CD4-positive, alpha-beta memory T cell (primary cell): ENCODE measurements around the gene NEAT1. TPM values are rescaled to one million over a fixed set of nuclear protein-coding genes. Genes with fewer than 3 reads are reported as not detected.
A peak's percentile ranks its signal among the peaks of the same experiment; 100 is the strongest.

Experiments
- CTCF ChIA-PET: fragments of 350-600 bp; sonication (Branson Sonifier 250); formaldehyde crosslinking; loops from one replicate; lab custom pipeline; 2021; ENCODE audit warnings: inconsistent platforms; ENCODE audit not compliant: partially characterized antibody; lab: Charles Lee
- POLR2A ChIA-PET: fragments of 350-600 bp; sonication (Branson Sonifier 250); formaldehyde crosslinking; loops from one replicate; lab custom pipeline; 2021; ENCODE audit not compliant: partially characterized antibody; lab: Charles Lee
- DNase-seq, 5 donors: peaks; one replicate each; pipeline versions ENCODE4 v3.0.0 to v3.0.0-alpha.2; 2020 to 2022; ENCODE audit warnings: mixed read lengths in 1 of 5
- H3K27ac ChIP-seq: one replicate; pipeline ENCODE4 v1.7.0; 2013; ENCODE audit warnings: low read depth, low read length
- H3K27me3 ChIP-seq: 2 replicates; pipeline ENCODE4 v1.7.0; 2013; ENCODE audit warnings: mild to moderate bottlenecking, low read length, moderate library complexity; ENCODE audit not compliant: insufficient read depth
- H3K36me3 ChIP-seq: 2 replicates; pipeline ENCODE4 v1.7.0; 2013; ENCODE audit warnings: mild to moderate bottlenecking, low read length, moderate library complexity; ENCODE audit not compliant: insufficient read depth
- H3K4me1 ChIP-seq: 2 replicates; pipeline ENCODE4 v1.7.0; 2013; ENCODE audit warnings: mild to moderate bottlenecking, low read length, moderate library complexity; ENCODE audit not compliant: insufficient read depth
- H3K4me3 ChIP-seq, 2 donors: one replicate each; pipeline ENCODE4 v1.7.0; 2013; ENCODE audit warnings: low read length in 2 of 2, mild to moderate bottlenecking in 1 of 2
- H3K9me3 ChIP-seq, 2 donors: one replicate each; pipeline ENCODE4 v1.7.0; 2013; ENCODE audit warnings: low read length in 2 of 2, control low read depth in 1 of 2; ENCODE audit not compliant: control insufficient read depth in 1 of 2
- H3K27ac Mint-ChIP-seq, 7 donors: one replicate each; pipeline ENCODE4 v1.8.0; 2020 to 2021; ENCODE audit warnings: mixed read lengths in 7 of 7, mild to moderate bottlenecking in 6 of 7, inconsistent platforms in 3 of 7, moderate library complexity in 3 of 7
- H3K27me3 Mint-ChIP-seq, 2 donors: one replicate each; pipeline ENCODE4 v1.8.0; 2020 to 2021; ENCODE audit warnings: mixed read lengths in 2 of 2
- H3K36me3 Mint-ChIP-seq, 2 donors: one replicate each; pipeline ENCODE4 v1.8.0; 2020 to 2021; ENCODE audit warnings: mixed read lengths in 2 of 2, inconsistent platforms in 1 of 2, mild to moderate bottlenecking in 1 of 2
- H3K4me1 Mint-ChIP-seq, 4 donors: one replicate each; pipeline ENCODE4 v1.8.0; 2020 to 2021; ENCODE audit warnings: mixed read lengths in 4 of 4, mild to moderate bottlenecking in 1 of 4
- H3K4me3 Mint-ChIP-seq, 8 donors: one replicate each; pipeline ENCODE4 v1.8.0; 2020 to 2021; ENCODE audit warnings: mixed read lengths in 8 of 8, mild to moderate bottlenecking in 7 of 8, moderate library complexity in 6 of 8, inconsistent platforms in 3 of 8
- H3K9me3 Mint-ChIP-seq, 8 donors: one replicate each; pipeline ENCODE4 v1.8.0; 2020 to 2021; ENCODE audit warnings: mixed read lengths in 8 of 8, mild to moderate bottlenecking in 5 of 8, inconsistent platforms in 3 of 8, moderate library complexity in 1 of 8
- intact Hi-C: fragments of 100-400 bp; cut with micrococcal nuclease; formaldehyde crosslinking; loops from one replicate; pipeline ENCODE4 v1.15.1; 2023
- polyA plus RNA-seq, 2 donors: library from polyadenylated mRNA; unstranded; fragments of 300-500 nt; fragmentation: Illumina TruSeq; gene quantifications; one replicate each; pipeline ENCODE4 v1.2.3, GENCODE V29; 2021
- total RNA-seq, 2 experiments: library from RNA; stranded (reverse); gene quantifications; one replicate each; pipeline ENCODE4 v1.2.3, GENCODE V29; 2021

NEAT1 gene
- total and polyA plus RNA-seq, 4 experiments from 2014 or later: 2.3 to 687 (median 344) TPM

DNA sequence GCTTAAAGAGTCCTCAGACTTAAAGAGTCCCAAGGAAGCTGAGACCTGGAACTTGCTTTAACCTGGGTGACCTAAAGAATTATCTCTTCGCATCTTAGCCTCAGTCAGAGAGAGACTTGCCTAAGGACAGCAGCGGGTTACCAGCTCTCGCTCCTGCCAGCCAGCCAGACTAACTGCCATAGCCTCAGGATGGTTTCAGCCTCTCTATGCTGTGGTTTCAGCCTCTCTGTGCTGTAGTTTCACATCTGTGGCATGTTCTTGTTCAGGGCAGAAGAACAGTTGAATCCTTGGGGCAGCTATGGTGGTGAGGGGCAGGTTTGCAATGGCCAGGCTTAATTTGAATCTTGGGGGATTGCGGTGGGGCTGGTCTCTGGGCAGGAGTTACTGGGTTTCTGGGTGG, 33.9 kb upstream of the NEAT1 start:
- H3K4me3 Mint-ChIP-seq: peak overlapping the region; percentile 47 to 92 (median 76)
- intact Hi-C loops: no loop called here
- H3K9me3 ChIP-seq: no peaks in the 10 kb centered on the region
- peaks cover 10 to 37% of the 10 kb centered on the region in 2 donors for H3K36me3 Mint-ChIP-seq
- H3K36me3 ChIP-seq: peaks cover 13% of the 10 kb centered on the region
- DNase-seq: no peak
- peaks cover 34 to 79% (median 51%) of the 10 kb centered on the region in 4 donors for H3K4me1 Mint-ChIP-seq
- H3K27me3 ChIP-seq: no peaks in the 10 kb centered on the region
- peaks cover 73% of the 10 kb centered on the region for H3K4me1 ChIP-seq
- ChIA-PET CTCF (interaction anchor here (1.4 to 4.1 kb wide), 4 partner anchors 28 to 122 kb away, joined by 3 to 29 read pairs (median 15); no protein-coding TSS in a partner anchor), POLR2A (interaction anchor here (0.9 to 25.9 kb wide), 5 partner anchors 12 to 187 kb away, joined by 3 to 654 read pairs (median 10); partner anchors contain the start of genes EHBP1L1, MALAT1 and NEAT1)
- peak overlapping the region; percentile 49 to 96 (median 89) for H3K27ac Mint-ChIP-seq
- peaks cover 0 to 1% (median 0%) of the 10 kb centered on the region in 8 donors for H3K9me3 Mint-ChIP-seq
- H3K4me3 ChIP-seq: no peak overlapping the region
- peak overlapping the region; percentile 37 for H3K27ac ChIP-seq
- no peaks in the 10 kb centered on the region for H3K27me3 Mint-ChIP-seq

- H3K4me1 Mint-ChIP-seq: peaks cover 27 to 72% (median 44%) of the 10 kb centered on the region in 4 donors
- peak overlapping the region in 6 of 8 donors; percentile 47 to 83 (median 58) for H3K4me3 Mint-ChIP-seq
- ChIA-PET POLR2A (interaction anchor here (0.9 to 25.9 kb wide), 5 partner anchors 11 to 187 kb away, joined by 3 to 654 read pairs (median 10); partner anchors contain the start of genes EHBP1L1, MALAT1 and NEAT1), CTCF (interaction anchor here (1.4 to 4.1 kb wide), 3 partner anchors 27 to 121 kb away, joined by 3 to 29 read pairs (median 23); no protein-coding TSS in a partner anchor)
- Histone ChIP-seq H3K9me3 (no peaks in the 10 kb centered on the region), H3K4me1 (peaks cover 66% of the 10 kb centered on the region), H3K27ac (peak overlapping the region; percentile 8), H3K27me3 (no peaks in the 10 kb centered on the region), H3K36me3 (peaks cover 15% of the 10 kb centered on the region), H3K4me3 (no peak overlapping the region)
- intact Hi-C loops: no loop called here
- peak overlapping the region in 6 of 7 donors; percentile 37 to 96 (median 85) for H3K27ac Mint-ChIP-seq
- no peaks in the 10 kb centered on the region for H3K27me3 Mint-ChIP-seq
- no peak for DNase-seq
- H3K9me3 Mint-ChIP-seq: peaks cover 0 to 1% (median 0%) of the 10 kb centered on the region in 8 donors
- peaks cover 10 to 40% of the 10 kb centered on the region in 2 donors for H3K36me3 Mint-ChIP-seq
Measured at GRCh38 chr11:65389294-65389980, 33.2 kb upstream of the NEAT1 start.

DNA sequence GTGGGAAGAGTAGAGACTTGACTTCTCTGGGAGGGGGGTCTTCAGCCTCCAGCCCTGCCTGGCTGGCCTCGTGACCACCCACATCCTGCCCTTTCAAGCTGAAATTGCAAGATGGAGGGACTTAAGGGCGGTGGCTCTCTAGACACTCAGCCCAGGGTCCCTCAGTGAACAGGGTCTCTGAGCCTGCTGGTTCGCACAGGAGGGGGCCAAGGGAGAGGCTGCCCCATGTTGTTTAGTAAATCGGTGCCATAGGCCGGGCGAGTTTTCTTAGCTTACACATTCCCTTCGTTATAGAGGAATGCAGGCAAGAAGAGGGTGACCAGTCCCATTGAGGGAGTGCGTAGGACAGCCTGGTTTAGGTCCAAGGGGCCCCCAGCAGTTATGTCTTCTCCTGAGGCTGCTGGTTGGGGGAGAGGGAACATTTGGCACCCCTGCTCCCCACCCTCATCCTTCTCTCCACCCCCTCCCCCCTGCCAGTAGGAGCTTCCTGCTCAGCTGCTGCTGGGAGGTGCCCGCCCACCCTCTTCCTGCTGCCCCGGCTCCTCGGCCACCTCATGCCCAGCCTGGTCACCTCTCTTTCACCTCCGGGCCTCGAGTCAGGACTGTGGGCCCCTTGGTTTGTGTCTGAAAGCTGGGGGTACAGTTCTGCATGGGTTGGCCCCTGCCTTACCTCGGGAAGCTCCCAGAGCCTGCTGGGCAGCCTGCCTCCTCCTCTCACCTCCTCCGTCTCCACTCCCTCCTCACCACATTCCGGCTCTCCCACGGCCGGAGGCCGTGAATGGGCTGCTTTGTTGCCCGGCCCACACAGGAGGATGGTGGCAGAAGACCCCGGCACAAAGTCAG, 32.3 kb upstream of the NEAT1 start:
- Mint-ChIP-seq H3K27me3 (no peaks in the 10 kb centered on the region), H3K4me3 (peak overlapping the region in 4 of 8 donors; percentile 31 to 52 (median 50)), H3K9me3 (no peaks in the 10 kb centered on the region), H3K27ac (peak overlapping the region in 6 of 7 donors; percentile 12 to 81 (median 57)), H3K4me1 (peaks cover 19 to 63% (median 37%) of the 10 kb centered on the region in 4 donors), H3K36me3 (peaks cover 10 to 42% of the 10 kb centered on the region in 2 donors)
- peaks cover 57% of the 10 kb centered on the region for H3K4me1 ChIP-seq
- CTCF ChIA-PET: interaction anchor here (1.0 to 4.1 kb wide), 2 partner anchors 25 to 26 kb away, joined by 4 to 29 read pairs; no protein-coding TSS in a partner anchor
- peaks cover 20% of the 10 kb centered on the region for H3K36me3 ChIP-seq
- peak overlapping the region; percentile 8 for H3K27ac ChIP-seq
- H3K27me3 ChIP-seq: no peaks in the 10 kb centered on the region
- POLR2A ChIA-PET: interaction anchor here (1.1 to 25.9 kb wide), 7 partner anchors 8 to 114 kb away, joined by 3 to 654 read pairs (median 5); partner anchors contain the start of genes MALAT1, NEAT1 and SLC25A45
- no peaks in the 10 kb centered on the region for H3K9me3 ChIP-seq
- intact Hi-C loops: no loop called here
- H3K4me3 ChIP-seq: no peak overlapping the region
- DNase-seq: no peak

DNA sequence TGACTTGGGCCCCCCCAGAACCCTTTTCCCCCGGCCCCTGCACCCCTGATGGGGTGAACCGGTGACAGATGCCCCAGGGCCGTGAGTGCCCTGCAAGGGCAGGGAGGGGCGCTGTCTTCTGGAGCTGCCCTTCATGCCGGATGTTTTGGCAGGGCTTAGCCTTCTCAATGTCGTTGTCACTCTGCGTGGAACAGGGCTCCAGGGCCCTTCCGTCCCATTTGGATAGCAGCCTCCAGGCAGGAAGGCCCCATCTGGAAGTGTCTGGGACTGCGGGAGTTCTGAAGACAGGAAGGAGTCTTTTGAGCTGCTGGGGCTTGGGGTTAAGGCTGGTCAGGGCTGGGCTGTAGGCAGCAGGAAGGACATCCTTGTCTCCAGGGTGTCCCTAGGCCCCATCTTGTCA, 31.6 kb upstream of the NEAT1 start:
- no peaks in the 10 kb centered on the region for H3K27me3 ChIP-seq
- no peak overlapping the region for H3K4me3 ChIP-seq
- peak overlapping the region in 2 of 8 donors; percentile 15 to 52 for H3K4me3 Mint-ChIP-seq
- no peaks in the 10 kb centered on the region for H3K27me3 Mint-ChIP-seq
- ChIA-PET POLR2A (interaction anchor here (1.1 to 25.9 kb wide), 6 partner anchors 9 to 113 kb away, joined by 3 to 654 read pairs (median 8); partner anchors contain the start of genes MALAT1, NEAT1 and SLC25A45), CTCF (interaction anchor here (1.0 kb wide), 1 partner anchor 25 kb away, joined by 4 read pairs; no protein-coding TSS in a partner anchor)
- no peak overlapping the region for H3K27ac ChIP-seq
- no peaks in the 10 kb centered on the region for H3K9me3 ChIP-seq
- H3K36me3 Mint-ChIP-seq: peaks cover 10 to 46% of the 10 kb centered on the region in 2 donors
- H3K27ac Mint-ChIP-seq: peak overlapping the region in 2 of 7 donors; percentile 42 to 61
- H3K9me3 Mint-ChIP-seq: no peaks in the 10 kb centered on the region
- H3K36me3 ChIP-seq: peaks cover 24% of the 10 kb centered on the region
- intact Hi-C loops: no loop called here
- DNase-seq: no peak
- H3K4me1 ChIP-seq: peaks cover 51% of the 10 kb centered on the region
- peaks cover 17 to 56% (median 32%) of the 10 kb centered on the region in 4 donors for H3K4me1 Mint-ChIP-seq

DNA sequence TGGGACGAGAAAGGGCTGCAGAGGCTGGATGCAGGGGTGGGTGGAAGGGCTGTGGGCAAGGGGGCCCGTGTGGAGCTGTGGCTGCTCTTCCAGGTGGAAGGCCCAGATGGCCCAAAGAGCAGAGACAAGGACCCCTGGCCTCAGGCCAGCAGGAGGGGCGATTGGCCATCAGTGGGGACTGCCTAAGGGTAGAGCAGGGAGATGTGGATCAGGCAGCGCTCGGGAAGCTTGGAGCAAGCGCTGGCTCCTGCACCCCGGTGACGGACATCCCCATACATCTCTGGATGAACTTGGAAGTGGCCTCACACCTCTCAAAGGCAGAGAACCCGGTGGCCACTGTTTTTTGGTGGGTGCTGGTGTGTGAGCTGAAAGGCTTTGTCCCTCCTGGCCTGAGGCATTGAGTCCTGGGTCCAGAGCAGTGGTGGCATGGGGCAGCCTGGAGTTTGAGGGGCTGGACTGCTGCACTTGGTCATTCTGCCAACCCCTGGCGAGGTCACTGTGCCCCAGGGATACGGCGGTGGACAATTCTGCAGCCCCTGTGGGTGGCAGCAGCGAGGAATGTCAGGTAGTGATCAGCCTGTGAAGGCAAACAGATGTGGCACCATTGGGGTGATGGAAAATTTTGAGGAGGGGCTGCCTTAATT, 30.3 kb upstream of the NEAT1 start:
- no peaks in the 10 kb centered on the region for H3K27me3 Mint-ChIP-seq
- no peak for DNase-seq
- no peaks in the 10 kb centered on the region for H3K9me3 Mint-ChIP-seq
- H3K36me3 ChIP-seq: peaks cover 28% of the 10 kb centered on the region
- H3K36me3 Mint-ChIP-seq: peaks cover 13 to 49% of the 10 kb centered on the region in 2 donors
- intact Hi-C loops: no loop called here
- POLR2A ChIA-PET: interaction anchor here (2.4 to 25.9 kb wide), 3 partner anchors 28 to 133 kb away, joined by 5 to 654 read pairs (median 524); partner anchors contain the start of genes MALAT1, NEAT1 and SCYL1
- no peak overlapping the region for H3K4me3 Mint-ChIP-seq
- peak overlapping the region in 5 of 7 donors; percentile 15 to 87 (median 53) for H3K27ac Mint-ChIP-seq
- H3K27me3 ChIP-seq: no peaks in the 10 kb centered on the region
- H3K9me3 ChIP-seq: no peaks in the 10 kb centered on the region
- H3K4me1 ChIP-seq: peaks cover 43% of the 10 kb centered on the region
- H3K27ac ChIP-seq: no peak overlapping the region
- CTCF ChIA-PET: interaction anchor here (0.6 kb wide), 1 partner anchor 125 kb away, joined by 3 read pairs; no protein-coding TSS in a partner anchor
- no peak overlapping the region for H3K4me3 ChIP-seq
- peaks cover 17 to 49% (median 26%) of the 10 kb centered on the region in 4 donors for H3K4me1 Mint-ChIP-seq

GRCh38 chr11:65392899-65393298, 29.7 kb upstream of the NEAT1 start:
- intact Hi-C loops: no loop called here
- peak overlapping the region in 4 of 7 donors; percentile 15 to 87 (median 52) for H3K27ac Mint-ChIP-seq
- H3K9me3 Mint-ChIP-seq: no peaks in the 10 kb centered on the region
- POLR2A ChIA-PET: interaction anchor here (2.4 to 25.9 kb wide), 3 partner anchors 27 to 132 kb away, joined by 5 to 654 read pairs (median 524); partner anchors contain the start of genes MALAT1, NEAT1 and SCYL1
- no peak for DNase-seq
- H3K27me3 Mint-ChIP-seq: no peaks in the 10 kb centered on the region
- CTCF ChIA-PET: interaction anchor here (1.0 to 1.2 kb wide), 2 partner anchors 63 to 116 kb away, joined by 3 read pairs; no protein-coding TSS in a partner anchor
- H3K4me1 ChIP-seq: peaks cover 37% of the 10 kb centered on the region
- no peaks in the 10 kb centered on the region for H3K9me3 ChIP-seq
- H3K4me3 Mint-ChIP-seq: no peak overlapping the region
- peaks cover 31% of the 10 kb centered on the region for H3K36me3 ChIP-seq
- H3K4me1 Mint-ChIP-seq: peaks cover 19 to 43% (median 24%) of the 10 kb centered on the region in 4 donors
- H3K27ac ChIP-seq: no peak overlapping the region
- H3K4me3 ChIP-seq: no peak overlapping the region
- no peaks in the 10 kb centered on the region for H3K27me3 ChIP-seq
- H3K36me3 Mint-ChIP-seq: peaks cover 16 to 51% of the 10 kb centered on the region in 2 donors
